Cardiac ventricle fibroblast (primary cell): ENCODE measurements around the gene KRTAP21-3. TPM values are rescaled to one million over a fixed set of nuclear protein-coding genes. Genes with fewer than 3 reads are reported as not detected.

Experiments
- total RNA-seq: library from RNA; depleted of rRNA; stranded (reverse); fragments of >200 nt; gene quantifications from 2 replicates; pipeline ENCODE4 v1.2.3, GENCODE V29; 2015

The KRTAP21-3 gene
- not detected in 2 replicates for total RNA-seq

GRCh38 chr21:30718239-30718909 lies at the start of gene KRTAP21-3:
KRTAP21-3 (minus strand) TSS chr21:30718777; CDS start chr21:30718759, 18 bp downstream.

GRCh38 chr21:30755328-30755727 lies 36.8 kb upstream of the KRTAP21-3 start, which contains the start of gene KRTAP21-1:
KRTAP21-1 (minus strand) TSS chr21:30755428; CDS start chr21:30755378, 50 bp downstream.

GRCh38 chr21:30747159-30747558 lies 28.6 kb upstream of the KRTAP21-3 start, which contains the start of gene KRTAP21-2:
KRTAP21-2 (minus strand) TSS chr21:30747259; CDS start chr21:30747202, 57 bp downstream.

Other genes starting within 250 kb of the KRTAP21-3 start
- not detected in 2 replicates for gene KRTAP19-1, start 238.4 kb downstream of the KRTAP21-3 start, total RNA-seq
- gene KRTAP19-2, start 231.3 kb downstream of the KRTAP21-3 start, total RNA-seq = not detected in 2 replicates
- not detected in 2 replicates for gene KRTAP19-3, start 226.8 kb downstream of the KRTAP21-3 start, total RNA-seq
- gene KRTAP19-4, start 221.6 kb downstream of the KRTAP21-3 start, total RNA-seq = not detected in 2 replicates
- gene KRTAP19-5, start 216.6 kb downstream of the KRTAP21-3 start, total RNA-seq = not detected in 2 replicates
- gene KRTAP19-6, start 176.9 kb downstream of the KRTAP21-3 start, total RNA-seq = not detected in 2 replicates
- not detected in 2 replicates for gene KRTAP19-7, start 157.5 kb downstream of the KRTAP21-3 start, total RNA-seq
- not detected in 2 replicates for gene KRTAP22-2, start 128.4 kb downstream of the KRTAP21-3 start, total RNA-seq
- not detected in 2 replicates for gene KRTAP6-3, start 126.3 kb downstream of the KRTAP21-3 start, total RNA-seq
- gene KRTAP6-2, start 119.9 kb downstream of the KRTAP21-3 start, total RNA-seq = not detected in 2 replicates
- not detected in 2 replicates for gene KRTAP22-1, start 117.7 kb downstream of the KRTAP21-3 start, total RNA-seq
- not detected in 2 replicates for gene KRTAP6-1, start 104.8 kb downstream of the KRTAP21-3 start, total RNA-seq
- gene KRTAP20-1, start 102.4 kb downstream of the KRTAP21-3 start, total RNA-seq = not detected in 2 replicates
- not detected in 2 replicates for gene KRTAP20-4, start 98.2 kb downstream of the KRTAP21-3 start, total RNA-seq
- gene KRTAP20-2, start 83.6 kb downstream of the KRTAP21-3 start, total RNA-seq = not detected in 2 replicates
- gene KRTAP20-3, start 75.9 kb downstream of the KRTAP21-3 start, total RNA-seq = not detected in 2 replicates
- not detected in 2 replicates for gene KRTAP21-2, start 28.5 kb upstream of the KRTAP21-3 start, total RNA-seq
- not detected in 2 replicates for gene KRTAP21-1, start 36.7 kb upstream of the KRTAP21-3 start, total RNA-seq
- gene KRTAP8-1, start 94.5 kb upstream of the KRTAP21-3 start, total RNA-seq = not detected in 2 replicates
- not detected in 2 replicates for gene KRTAP7-1, start 111.0 kb upstream of the KRTAP21-3 start, total RNA-seq
- gene KRTAP11-1, start 162.8 kb upstream of the KRTAP21-3 start, total RNA-seq = not detected in 2 replicates